GM12878 (cell line): ENCODE data around the gene ANK3. TPM values are rescaled to one million over a fixed set of nuclear protein-coding genes. Genes with fewer than 3 reads are reported as not detected.

Experiments
- ATAC-seq: fragments of 200-7000 bp; cut with Tn5 transposase; 3 replicates; pipeline ENCODE4 v1.9.1; 2020; ENCODE audit warnings: mild to moderate bottlenecking, moderate library complexity
- BruUV-seq: library from RNA; stranded (reverse); fragments of 400-500 nt; replicated peaks from 2 replicates; lab custom pipeline; 2021; lab: Mats Ljungman, UMichigan
- CTCF ChIA-PET: fragments of 300-600 bp; sonication (Branson Sonifier 250); formaldehyde crosslinking; extraction: SDS; loops from one replicate; lab custom pipeline; 2021; ENCODE audit warnings: inconsistent platforms; lab: Yijun Ruan, JAX
- POLR2A ChIA-PET: fragments of 350-600 bp; formaldehyde crosslinking; extraction: SDS; loops from one replicate; lab custom pipeline; 2021; ENCODE audit warnings: inconsistent platforms; lab: Charles Lee
- RAD21 ChIA-PET: fragments of 300-600 bp; sonication (Branson Sonifier 250); formaldehyde crosslinking; loops from one replicate; lab custom pipeline; 2023; ENCODE audit warnings: antibody characterized with exemption; ENCODE audit not compliant: unreplicated experiment; lab: Charles Lee
- SMC1A ChIA-PET: fragments of 300-600 bp; sonication (Branson Sonifier 250); formaldehyde crosslinking; loops from one replicate; lab custom pipeline; 2023; ENCODE audit not compliant: unreplicated experiment, uncharacterized antibody; lab: Charles Lee
- DNase-seq: peaks from one replicate; pipeline ENCODE4 v3.0.0-alpha.2; 2011; ENCODE audit warnings: low read depth, low spot score
- FAIRE-seq: peaks from 3 replicates; lab custom pipeline; 2011; peaks lifted over from hg19 to GRCh38; lab: Jason Lieb, UNC
- H2AFZ ChIP-seq: 2 replicates; pipeline ENCODE4 v1.6.0; 2011; ENCODE audit warnings: low read depth, low read length, control low read depth; ENCODE audit not compliant: control insufficient read depth
- H3K27ac ChIP-seq: 2 replicates; pipeline ENCODE4 v1.5.1; 2011; ENCODE audit warnings: control low read depth; ENCODE audit not compliant: control insufficient read depth, insufficient read depth
- H3K27me3 ChIP-seq, 2 experiments: replicated peaks in 1 of 2; 2 replicates each; pipeline versions ENCODE4 v1.6.0 to v1.6.1; 2011; ENCODE audit warnings: low read length in 1 of 2; ENCODE audit not compliant: control insufficient read depth in 2 of 2, insufficient read depth in 2 of 2
- H3K36me3 ChIP-seq, 2 experiments: 2 replicates each; pipeline ENCODE4 v1.5.1; 2011; ENCODE audit warnings: low read length in 1 of 2; ENCODE audit not compliant: control insufficient read depth in 2 of 2, insufficient read depth in 2 of 2
- H3K4me1 ChIP-seq: 2 replicates; pipeline ENCODE4 v1.6.1; 2011; ENCODE audit warnings: mild to moderate bottlenecking, low read length, moderate library complexity, mixed read lengths; ENCODE audit not compliant: control insufficient read depth, insufficient read depth
- H3K4me2 ChIP-seq: 2 replicates; pipeline ENCODE4 v1.6.0; 2011; ENCODE audit warnings: control low read depth; ENCODE audit not compliant: control insufficient read depth, insufficient read depth
- H3K4me3 ChIP-seq: fragments of 200-600 bp; sonication (generic); 2 replicates; pipeline ENCODE4 v1.5.1; 2016
- H3K79me2 ChIP-seq: 2 replicates; pipeline ENCODE4 v1.6.0; 2011; ENCODE audit warnings: low read length; ENCODE audit not compliant: control insufficient read depth, insufficient read depth
- H3K9ac ChIP-seq: 2 replicates; pipeline ENCODE4 v1.8.0; 2011; ENCODE audit warnings: low read length, control low read depth, mixed read lengths; ENCODE audit not compliant: control insufficient read depth, insufficient read depth
- H3K9me3 ChIP-seq: replicated peaks from 3 replicates; pipeline ENCODE4 v1.5.1; 2011; ENCODE audit warnings: mild to moderate bottlenecking, low read length; ENCODE audit not compliant: control insufficient read depth, insufficient read depth
- H4K20me1 ChIP-seq: 2 replicates; pipeline ENCODE4 v1.6.0; 2011; ENCODE audit not compliant: control insufficient read depth, insufficient read depth
- BCL11A ChIP-seq: IDR thresholded peaks from 2 replicates; pipeline ENCODE4 v1.6.1; 2011; ENCODE audit warnings: low read depth, low read length
- BMI1 ChIP-seq: fragments of 450-650 bp; IDR thresholded peaks from 2 replicates; pipeline ENCODE4 v1.6.1; 2016; ENCODE audit warnings: mild to moderate bottlenecking, moderate library complexity, borderline replicate concordance
- CBFB ChIP-seq: IDR thresholded peaks from 2 replicates; pipeline ENCODE4 v1.6.1; 2016; ENCODE audit warnings: antibody characterized with exemption, low read depth
- CBX3 ChIP-seq: fragments of 200-600 bp; sonication (generic); IDR thresholded peaks from 2 replicates; pipeline ENCODE4 v1.6.1; 2016; ENCODE audit warnings: low read depth, borderline replicate concordance
- CEBPZ ChIP-seq: fragments of 150-350 bp; IDR thresholded peaks from 2 replicates; pipeline ENCODE4 v1.6.1; 2016; ENCODE audit warnings: low read depth, low read length
- CHD4 ChIP-seq: fragments of 200-600 bp; sonication (generic); IDR thresholded peaks from 2 replicates; pipeline ENCODE4 v1.6.1; 2016; ENCODE audit warnings: mild to moderate bottlenecking
- E2F8 ChIP-seq: fragments of 450-650 bp; IDR thresholded peaks from 2 replicates; pipeline ENCODE4 v1.6.1; 2018; ENCODE audit warnings: mild to moderate bottlenecking, low read depth, moderate library complexity; ENCODE audit not compliant: partially characterized antibody
- ESRRA ChIP-seq: IDR thresholded peaks from 2 replicates; pipeline ENCODE4 v1.6.1; 2012; ENCODE audit warnings: mild to moderate bottlenecking, low read length, improper control_type of control experiment
- HDAC2 ChIP-seq: fragments of 200-600 bp; sonication (generic); IDR thresholded peaks from 2 replicates; pipeline ENCODE4 v1.6.1; 2017
- IRF3 ChIP-seq: fragments of 450-650 bp; IDR thresholded peaks from 2 replicates; pipeline ENCODE4 v1.6.1; 2014; ENCODE audit warnings: mild to moderate bottlenecking
- MAX ChIP-seq: IDR thresholded peaks from 2 replicates; pipeline ENCODE4 v1.6.1; 2012; ENCODE audit warnings: low read depth, low read length, improper control_type of control experiment
- NKRF ChIP-seq: fragments of 450-650 bp; conservative IDR thresholded peaks from 2 replicates; pipeline ENCODE4 v1.6.1; 2017; ENCODE audit warnings: mild to moderate bottlenecking, moderate library complexity
- NR2C2 ChIP-seq: IDR thresholded peaks from 2 replicates; pipeline ENCODE4 v1.6.1; 2011; ENCODE audit warnings: borderline replicate concordance, low read depth; ENCODE audit not compliant: control insufficient read depth, insufficient read length
- POU2F2 ChIP-seq: IDR thresholded peaks from 3 replicates; pipeline ENCODE4 v1.6.1; 2011; ENCODE audit warnings: low read depth, mild to moderate bottlenecking, low read length, borderline replicate concordance
- ZNF207 ChIP-seq: fragments of 450-650 bp; IDR thresholded peaks from 2 replicates; pipeline ENCODE4 v1.6.1; 2014; ENCODE audit warnings: antibody characterized with exemption, mild to moderate bottlenecking, borderline replicate concordance
- ZNF24 ChIP-seq: fragments of 450-650 bp; IDR thresholded peaks from 2 replicates; pipeline ENCODE4 v1.6.1; 2017; ENCODE audit warnings: antibody characterized with exemption, mild to moderate bottlenecking
- ZNF274 ChIP-seq: IDR thresholded peaks from one replicate; pipeline ENCODE4 v1.8.0; 2011; ENCODE audit not compliant: insufficient read length, insufficient read depth
- WGBS: methylation state at CpG from one replicate; pipeline ENCODE4 v1.1.6; 2016; ENCODE audit warnings: low lambda C conversion rate; ENCODE audit not compliant: insufficient replicate concordance, insufficient coverage; ENCODE audit errors: missing lambda C conversion rate; 5-methylcytosine and 5-hydroxymethylcytosine counted together
- in situ Hi-C: fragments of 300-500 bp; cut with MboI; formaldehyde crosslinking; loops from 9 replicates; pipeline ENCODE4 v1.14.3; 2018; ENCODE audit warnings: mixed read lengths
- intact Hi-C: fragments of 100-400 bp; cut with micrococcal nuclease; formaldehyde crosslinking; loops from one replicate; pipeline ENCODE4 v1.14.2; 2022; ENCODE audit not compliant: unreplicated experiment
- polyA plus RNA-seq, 11 experiments: library from polyadenylated mRNA; depleted of rRNA in 4 of 11; unstranded in 6 of 11; stranded (reverse) in 5 of 11; fragments of >200 nt; fragmentation: Nextera tagmentation in 4 of 11; fragmentation: Illumina TruSeq in 1 of 11; extraction: Ambion mirVana in 4 of 11; extraction: Trizol in 1 of 11; gene quantifications; 1 replicate in 1 of 11; 2 replicates in 10 of 11; pipeline versions ENCODE4 v1.2.1 to v1.2.3, GENCODE V29; 2011 to 2016; ENCODE audit warnings: inconsistent platforms in 2 of 11, missing spikeins in 2 of 11, low read depth in 1 of 11
- total RNA-seq, 4 experiments: library from RNA; depleted of rRNA in 3 of 4; stranded (reverse); fragments of >200 nt in 3 of 4; fragmentation: Illumina TruSeq in 1 of 4; extraction: Trizol in 1 of 4; gene quantifications; 2 replicates each; pipeline versions ENCODE4 v1.2.1 to v1.2.3, GENCODE V29; 2013 to 2021

The ANK3 gene
- total and polyA plus RNA-seq, 10 of the 15 experiments (the other 5 are each of a cell fraction or from before 2014, with no cell fraction given) = 0.06 to 0.82 (median 0.20) TPM; not detected in 2

- ATAC-seq = no peak
- H2AFZ ChIP-seq = no peak overlapping the region
- BruUV-seq = no TSS peak
- 40% methylated on average over 3 of the region's 3 CpGs for WGBS
- CTCF ChIA-PET = no interaction called here
- POLR2A ChIA-PET = no interaction called here
- in situ Hi-C loops = no loop called here
- no peak for DNase-seq
- RAD21 ChIA-PET = no interaction called here
- no peak for TF ChIP-seq IRF3
- no peak for TF ChIP-seq ZNF274
- no peak for TF ChIP-seq HDAC2
- TF ChIP-seq BMI1 = no peak
- TF ChIP-seq ZNF207 = no peak
- TF ChIP-seq POU2F2 = no peak
- TF ChIP-seq MAX = no peak
- no peak for TF ChIP-seq ESRRA
- TF ChIP-seq NR2C2 = no peak
- TF ChIP-seq CBFB = no peak
- TF ChIP-seq E2F8 = no peak
- no peak for TF ChIP-seq NKRF
- TF ChIP-seq CHD4 = no peak
- no peak for TF ChIP-seq CBX3
- TF ChIP-seq BCL11A = no peak
- no peak for TF ChIP-seq CEBPZ
- TF ChIP-seq ZNF24 = no peak
- TF ChIP-seq, all 136 proteins: peak for 0
- no peak for FAIRE-seq
- no peak overlapping the region for H3K4me2 ChIP-seq
- no peaks in the 10 kb centered on the region for H3K4me1 ChIP-seq
- H3K27me3 ChIP-seq = no peaks in the 10 kb centered on the region; a peak in 1 of 4 replicates
- no peak overlapping the region for H3K27ac ChIP-seq
- no peaks in the 10 kb centered on the region for H4K20me1 ChIP-seq
- no peak overlapping the region for H3K9ac ChIP-seq
- H3K79me2 ChIP-seq = no peaks in the 10 kb centered on the region
- intact Hi-C loops = no loop called here
- SMC1A ChIA-PET = no interaction called here
- no peaks in the 10 kb centered on the region for H3K9me3 ChIP-seq
- no peak overlapping the region for H3K4me3 ChIP-seq
- no peaks in the 10 kb centered on the region for H3K36me3 ChIP-seq
These were observed 129.4 kb downstream of the ANK3 start for GRCh38 chr10:60260321-60260720.
